HuH-7 (cell line): ENCODE measurements around the gene COPB2.

Experiments
- DNase-seq: peaks from one replicate; pipeline ENCODE4 v3.0.0; 2011; ENCODE audit warnings: low spot score

Gene COPB2

DNA sequence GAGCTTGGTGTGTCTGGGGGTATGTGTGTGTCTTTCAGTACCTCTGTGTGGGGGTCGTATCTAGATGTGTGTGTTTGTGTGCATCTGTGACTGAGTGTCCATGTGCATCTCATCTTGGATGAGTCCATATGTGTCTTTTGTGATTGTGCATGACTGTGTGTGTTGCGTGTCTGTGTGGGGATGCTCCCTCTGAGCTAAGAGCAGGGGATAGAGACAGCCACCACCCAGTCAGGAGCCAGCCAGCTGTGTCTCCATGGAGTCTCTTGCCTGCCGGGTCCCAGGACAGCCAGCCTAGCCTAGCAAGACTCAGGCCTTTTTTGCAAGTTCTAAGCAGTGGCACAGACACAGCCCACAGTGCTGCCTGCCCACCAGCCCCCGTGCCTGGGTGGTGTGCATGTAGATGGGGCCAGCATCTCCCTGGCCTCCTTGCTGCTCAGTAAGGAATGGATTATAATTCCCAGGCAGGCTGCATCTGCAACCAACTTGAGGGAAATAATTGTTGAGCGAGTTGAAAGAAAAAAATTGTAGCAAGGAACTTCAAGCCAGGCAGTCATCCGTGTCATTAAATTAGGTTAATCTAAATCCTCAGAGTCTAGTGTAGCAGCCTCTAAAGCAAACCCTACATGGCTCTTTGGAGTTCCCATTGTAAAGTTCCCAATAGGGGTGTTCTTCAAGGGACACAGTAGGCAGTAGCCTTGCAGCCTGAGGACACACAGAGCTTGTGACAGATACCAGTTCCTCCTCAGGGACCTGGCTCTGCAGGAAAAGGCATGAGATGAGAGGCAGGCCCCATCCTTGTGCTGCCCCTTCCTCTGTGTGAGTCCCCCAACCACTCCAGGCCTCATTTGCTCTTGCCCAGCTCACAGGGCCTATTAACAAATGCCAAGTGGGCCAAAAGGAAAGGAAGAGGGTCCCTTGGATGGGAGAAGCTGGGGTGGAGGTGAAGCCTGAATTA, 81.6 kb downstream of the COPB2 start:
- DNase-seq = no peak
